GM19193 (cell line): Measurements from ENCODE around the gene PRUNE1.

ENCODE experiments used
- POLR2A ChIP-seq: IDR thresholded peaks from 4 replicates; pipeline ENCODE4 v1.6.1; 2011; ENCODE audit not compliant: insufficient read depth, insufficient read length; ENCODE audit errors: extremely low read depth

The PRUNE1 gene

GRCh38 chr1:151070474-151071276 lies 62.4 kb downstream of the PRUNE1 start, which contains the start of gene GABPB2:
GABPB2 (plus strand) TSS chr1:151070761; CDS start chr1:151088190, 17,429 bp downstream.
- TF ChIP-seq POLR2A = peak; percentile 43

- TF ChIP-seq POLR2A = no peak
Measured at GRCh38 chr1:151072224-151072623, 64.0 kb downstream of the PRUNE1 start.
